Smooth muscle cell (in vitro differentiated cells): ENCODE results near the gene BCL2. TPM values are rescaled to one million over a fixed set of nuclear protein-coding genes. Genes with fewer than 3 reads are reported as not detected.
A peak's percentile ranks its signal among the peaks of the same experiment; 100 is the strongest.
"Not testable (repeated sequence)": the region's sequence is repeated elsewhere in the genome, so short reads cannot be mapped to it uniquely, and the experiment has no call there.

Source experiments
- DNase-seq: peaks from one replicate; lab custom pipeline; 2025; ENCODE audit not compliant: unreplicated experiment; lab: John Stamatoyannopoulos, UW
- H2AFZ ChIP-seq: fragments of 200-600 bp; sonication (generic); 2 replicates; pipeline ENCODE4 v1.6.0; 2016; ENCODE audit warnings: antibody characterized with exemption, low read depth, mild to moderate bottlenecking
- H3F3A ChIP-seq: fragments of 200-600 bp; sonication (generic); 2 replicates; pipeline ENCODE4 v1.6.0; 2017; ENCODE audit warnings: antibody characterized with exemption, low read depth
- H3K27ac ChIP-seq: fragments of 200-600 bp; sonication (generic); 2 replicates; pipeline ENCODE4 v1.5.1; 2016; ENCODE audit warnings: low read depth, mild to moderate bottlenecking
- H3K27me3 ChIP-seq: fragments of 200-600 bp; sonication (generic); 2 replicates; pipeline ENCODE4 v1.6.1; 2016; ENCODE audit warnings: low read depth, mild to moderate bottlenecking
- H3K36me3 ChIP-seq: fragments of 200-600 bp; sonication (generic); 2 replicates; pipeline ENCODE4 v1.5.1; 2016; ENCODE audit warnings: low read depth
- H3K4me1 ChIP-seq: fragments of 200-600 bp; sonication (generic); 2 replicates; pipeline ENCODE4 v1.5.1; 2016; ENCODE audit warnings: low read depth
- H3K4me2 ChIP-seq: fragments of 200-600 bp; sonication (generic); 2 replicates; pipeline ENCODE4 v1.6.0; 2016; ENCODE audit warnings: mild to moderate bottlenecking
- H3K4me3 ChIP-seq: fragments of 200-600 bp; sonication (generic); 2 replicates; pipeline ENCODE4 v1.5.1; 2016; ENCODE audit warnings: mild to moderate bottlenecking
- H3K79me2 ChIP-seq: fragments of 200-600 bp; sonication (generic); 2 replicates; pipeline ENCODE4 v1.6.0; 2016; ENCODE audit warnings: low read depth, mild to moderate bottlenecking
- H3K9ac ChIP-seq: fragments of 200-600 bp; sonication (generic); 2 replicates; pipeline ENCODE4 v1.6.0; 2016; ENCODE audit warnings: low read depth
- H3K9me3 ChIP-seq: fragments of 200-600 bp; sonication (generic); replicated peaks from 2 replicates; pipeline ENCODE4 v1.5.1; 2016; ENCODE audit warnings: low read depth
- H4K20me1 ChIP-seq: fragments of 200-600 bp; sonication (generic); 2 replicates; pipeline ENCODE4 v1.6.0; 2016; ENCODE audit warnings: low read depth
- CTCF ChIP-seq: fragments of 200-600 bp; sonication (generic); IDR thresholded peaks from 2 replicates; pipeline ENCODE4 v1.5.1; 2017; ENCODE audit warnings: borderline replicate concordance, mild to moderate bottlenecking, antibody characterized with exemption; ENCODE audit not compliant: insufficient read depth, poor library complexity, severe bottlenecking
- WGBS: methylation state at CpG from one replicate; pipeline ENCODE4 v1.1.7; 2016; ENCODE audit warnings: low lambda C conversion rate; 5-methylcytosine and 5-hydroxymethylcytosine counted together
- polyA plus RNA-seq: library from polyadenylated mRNA; unstranded; fragments of >200 nt; fragmentation: Nextera tagmentation; extraction: Ambion mirVana; gene quantifications from 2 replicates; pipeline ENCODE4 v1.2.1, GENCODE V29; 2016
- total RNA-seq: library from RNA; depleted of rRNA; stranded (reverse); fragments of >200 nt; gene quantifications from 2 replicates; pipeline ENCODE4 v1.2.3, GENCODE V29; 2014

Gene BCL2
- total and polyA plus RNA-seq, 2 experiments from 2014 or later = 0.85 TPM; not detected in 1

- Histone ChIP-seq H3F3A (no peaks in the 10 kb centered on the region), H3K9ac (peak overlapping the region; percentile 91), H3K4me1 (peaks cover 12% of the 10 kb centered on the region), H3K79me2 (peaks cover 30% of the 10 kb centered on the region), H3K27ac (peak overlapping the region; percentile 92), H3K9me3 (no peaks in the 10 kb centered on the region), H3K4me2 (peak overlapping the region; percentile 95), H3K27me3 (no peaks in the 10 kb centered on the region), H4K20me1 (peaks cover 28% of the 10 kb centered on the region), H3K36me3 (no peaks in the 10 kb centered on the region), H2AFZ (no peak overlapping the region), H3K4me3 (peak overlapping the region; percentile 85)
- peak; percentile 34 for DNase-seq
- WGBS = 1% methylated on average over 63 of the region's 65 CpGs
- TF ChIP-seq CTCF = no peak
These were observed 46.9 kb upstream of the BCL2 start for GRCh38 chr18:63366213-63367052.

- Histone ChIP-seq H3K27me3 (no peaks in the 10 kb centered on the region), H3F3A (no peaks in the 10 kb centered on the region), H2AFZ (no peak overlapping the region), H3K4me3 (peak overlapping the region; percentile 85), H3K9me3 (no peaks in the 10 kb centered on the region), H3K9ac (peak overlapping the region; percentile 91), H3K4me1 (peaks cover 12% of the 10 kb centered on the region), H3K79me2 (peaks cover 30% of the 10 kb centered on the region), H4K20me1 (peaks cover 28% of the 10 kb centered on the region), H3K27ac (peak overlapping the region; percentile 92), H3K4me2 (peak overlapping the region; percentile 95), H3K36me3 (no peaks in the 10 kb centered on the region)
- 1% methylated on average over 12 of the region's 12 CpGs for WGBS
- DNase-seq = no peak
- TF ChIP-seq CTCF = no peak
These were observed 46.3 kb upstream of the BCL2 start for GRCh38 chr18:63365876-63366212.

- peaks cover 30% of the 10 kb centered on the region for H3K79me2 ChIP-seq
- no peak overlapping the region for H2AFZ ChIP-seq
- H3K27me3 ChIP-seq = no peaks in the 10 kb centered on the region
- H3K27ac ChIP-seq = no peak overlapping the region
- peaks cover 28% of the 10 kb centered on the region for H4K20me1 ChIP-seq
- WGBS = 96% methylated on average over 2 of the region's 2 CpGs
- no peaks in the 10 kb centered on the region for H3K9me3 ChIP-seq
- H3K4me3 ChIP-seq = no peak overlapping the region
- DNase-seq = no peak
- H3F3A ChIP-seq = no peaks in the 10 kb centered on the region
- TF ChIP-seq CTCF = no peak
- peaks cover 15% of the 10 kb centered on the region for H3K36me3 ChIP-seq
- H3K9ac ChIP-seq = no peak overlapping the region
- no peak overlapping the region for H3K4me2 ChIP-seq
- peaks cover 12% of the 10 kb centered on the region for H3K4me1 ChIP-seq
These were observed 44.4 kb upstream of the BCL2 start for GRCh38 chr18:63363951-63364350.

DNA sequence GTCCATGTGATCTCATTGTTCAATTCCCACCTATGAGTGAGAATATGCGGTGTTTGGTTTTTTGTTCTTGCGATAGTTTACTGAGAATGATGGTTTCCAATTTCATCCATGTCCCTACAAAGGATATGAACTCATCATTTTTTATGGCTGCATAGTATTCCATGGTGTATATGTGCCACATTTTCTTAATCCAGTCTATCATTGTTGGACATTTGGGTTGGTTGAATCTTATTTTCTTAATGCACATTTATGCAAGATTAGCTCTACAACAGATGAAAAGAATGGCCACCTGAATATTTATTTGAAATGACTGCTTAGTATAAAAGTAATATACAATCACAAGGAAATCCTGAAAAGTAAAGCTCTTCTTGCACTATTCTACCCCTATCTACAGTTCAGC, 43.9 kb upstream of the BCL2 start:
- H3F3A ChIP-seq, H3K4me2 ChIP-seq, DNase-seq, H3K4me3 ChIP-seq, H3K27ac ChIP-seq, H3K9me3 ChIP-seq, H3K9ac ChIP-seq, H2AFZ ChIP-seq, H3K27me3 ChIP-seq: not testable (repeated sequence)
- WGBS = no CpG with 5 or more reads among the region's 2 CpGs
- H4K20me1 ChIP-seq = peaks cover 28% of the 10 kb centered on the region
- peaks cover 12% of the 10 kb centered on the region for H3K4me1 ChIP-seq
- H3K36me3 ChIP-seq = peaks cover 15% of the 10 kb centered on the region
- H3K79me2 ChIP-seq = peaks cover 30% of the 10 kb centered on the region
